ENCODE data around the gene NSUN6. TPM values are rescaled to one million over a fixed set of nuclear protein-coding genes. Genes with fewer than 3 reads are reported as not detected.

The NSUN6 gene
- total and polyA plus RNA-seq, 2 donors (not counting 1 experiment from before 2014, with no cell fraction given), result 4.2 to 9.4 TPM

DNA sequence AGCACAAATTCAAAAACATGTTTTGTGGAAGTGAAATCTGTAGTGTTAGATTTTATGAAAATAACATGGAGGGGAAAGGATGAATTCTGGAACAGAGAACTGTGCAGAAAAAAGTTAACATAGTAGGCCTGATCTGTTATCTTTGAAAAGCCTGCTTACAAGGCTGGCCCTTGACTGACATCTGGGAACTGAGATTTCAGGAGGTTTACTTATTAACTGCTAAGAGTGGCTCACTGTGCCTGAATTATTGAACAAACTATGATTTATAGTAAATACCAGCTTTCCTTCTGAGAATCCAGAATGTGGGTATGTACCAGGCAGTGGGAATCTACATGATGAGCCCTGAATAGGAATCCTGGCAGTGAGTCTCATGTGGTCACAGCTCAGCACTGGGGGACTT lies 30.5 kb downstream of the NSUN6 start:
- Histone ChIP-seq H3K36me3 (ENCODE audit: control insufficient read depth, insufficient read depth, low read length) (no peaks in the 10 kb centered on the region), H3K4me2 (ENCODE audit: extremely low read depth, insufficient read depth, low read length) (no peak overlapping the region), H3K27ac (ENCODE audit: insufficient read depth, low read length) (no peak overlapping the region), H3K4me1 (ENCODE audit: control insufficient read depth, extremely low read depth, insufficient read depth, low read length) (no peaks in the 10 kb centered on the region), H3K27me3 (ENCODE audit: control insufficient read depth, insufficient read depth, low read length) (no peaks in the 10 kb centered on the region), H4K20me1 (ENCODE audit: control insufficient read depth, extremely low read depth, insufficient read depth, low read length) (no peaks in the 10 kb centered on the region), H3K9ac (ENCODE audit: insufficient read depth, low read length) (no peak overlapping the region), H2AFZ (ENCODE audit: low read length) (no peak overlapping the region), H3K79me2 (ENCODE audit: control insufficient read depth, insufficient read depth, low read length) (no peaks in the 10 kb centered on the region), H3K4me3 (replicated peaks in 1 of 4; ENCODE audit: control extremely low read depth in 1 of 4, insufficient read depth in 1 of 4, low read depth in 3 of 4, low read length in 4 of 4) (no peak overlapping the region), H3K9me3 (ENCODE audit: control insufficient read depth, insufficient read depth, low read depth, low read length) (no peaks in the 10 kb centered on the region)
- no peak for DNase-seq (ENCODE audit: low read depth in 2 of 2)
- TF ChIP-seq EZH2 (IDR thresholded peaks at IDR 0.05; ENCODE audit: low read length, missing control alignments) (no peak), CTCF (conservative IDR thresholded peaks at IDR 0.05 in 1 of 2, IDR thresholded peaks at IDR 0.05 in 1 of 2; ENCODE audit: low read depth in 1 of 2, low read length in 2 of 2) (no peak)

- Histone ChIP-seq H3K4me3 (replicated peaks in 1 of 4; ENCODE audit: control extremely low read depth in 1 of 4, insufficient read depth in 1 of 4, low read depth in 3 of 4, low read length in 4 of 4) (no peak overlapping the region), H3K36me3 (ENCODE audit: control insufficient read depth, insufficient read depth, low read length) (no peaks in the 10 kb centered on the region), H3K79me2 (ENCODE audit: control insufficient read depth, insufficient read depth, low read length) (no peaks in the 10 kb centered on the region), H3K9ac (ENCODE audit: insufficient read depth, low read length) (no peak overlapping the region), H4K20me1 (ENCODE audit: control insufficient read depth, extremely low read depth, insufficient read depth, low read length) (no peaks in the 10 kb centered on the region), H3K27me3 (ENCODE audit: control insufficient read depth, insufficient read depth, low read length) (no peaks in the 10 kb centered on the region), H3K4me1 (ENCODE audit: control insufficient read depth, extremely low read depth, insufficient read depth, low read length) (no peaks in the 10 kb centered on the region), H3K4me2 (ENCODE audit: extremely low read depth, insufficient read depth, low read length) (no peak overlapping the region), H3K9me3 (ENCODE audit: control insufficient read depth, insufficient read depth, low read depth, low read length) (no peaks in the 10 kb centered on the region), H2AFZ (ENCODE audit: low read length) (no peak overlapping the region), H3K27ac (ENCODE audit: insufficient read depth, low read length) (no peak overlapping the region)
- peak in 1 of 2 donors; percentile 68 for DNase-seq (ENCODE audit: low read depth in 2 of 2)
- TF ChIP-seq EZH2 (IDR thresholded peaks at IDR 0.05; ENCODE audit: low read length, missing control alignments) (no peak), CTCF (conservative IDR thresholded peaks at IDR 0.05 in 1 of 2, IDR thresholded peaks at IDR 0.05 in 1 of 2; ENCODE audit: low read depth in 1 of 2, low read length in 2 of 2) (no peak)
Measured at GRCh38 chr10:18619016-18619415, 32.4 kb downstream of the NSUN6 start.

- Histone ChIP-seq H3K9ac (ENCODE audit: insufficient read depth, low read length) (no peak overlapping the region), H3K27me3 (ENCODE audit: control insufficient read depth, insufficient read depth, low read length) (no peaks in the 10 kb centered on the region), H3K27ac (ENCODE audit: insufficient read depth, low read length) (no peak overlapping the region), H4K20me1 (ENCODE audit: control insufficient read depth, extremely low read depth, insufficient read depth, low read length) (no peaks in the 10 kb centered on the region), H3K9me3 (ENCODE audit: control insufficient read depth, insufficient read depth, low read depth, low read length) (no peaks in the 10 kb centered on the region), H3K36me3 (ENCODE audit: control insufficient read depth, insufficient read depth, low read length) (no peaks in the 10 kb centered on the region), H3K4me1 (ENCODE audit: control insufficient read depth, extremely low read depth, insufficient read depth, low read length) (no peaks in the 10 kb centered on the region), H2AFZ (ENCODE audit: low read length) (no peak overlapping the region), H3K4me3 (replicated peaks in 1 of 4; ENCODE audit: control extremely low read depth in 1 of 4, insufficient read depth in 1 of 4, low read depth in 3 of 4, low read length in 4 of 4) (no peak overlapping the region), H3K79me2 (ENCODE audit: control insufficient read depth, insufficient read depth, low read length) (no peaks in the 10 kb centered on the region), H3K4me2 (ENCODE audit: extremely low read depth, insufficient read depth, low read length) (no peak overlapping the region)
- peak in 1 of 2 donors; percentile 28 for DNase-seq (ENCODE audit: low read depth in 2 of 2)
- peak in 1 of 2 donors; percentile 17 for TF ChIP-seq CTCF (conservative IDR thresholded peaks at IDR 0.05 in 1 of 2, IDR thresholded peaks at IDR 0.05 in 1 of 2; ENCODE audit: low read depth in 1 of 2, low read length in 2 of 2)
- TF ChIP-seq EZH2 (IDR thresholded peaks at IDR 0.05; ENCODE audit: low read length, missing control alignments), result no peak
Measured at GRCh38 chr10:18616337-18616736, 35.0 kb downstream of the NSUN6 start.

All from fibroblast of lung (primary cell).